Activated T-helper 17 cell treated with anti-CD3 and anti-CD28 coated beads, Interleukin-2, amount 50 U/mL, for 72 hours (primary cell): ENCODE results near the gene TPGS2. TPM values are rescaled to one million over a fixed set of nuclear protein-coding genes. Genes with fewer than 3 reads are reported as not detected.

ENCODE experiments used
- ATAC-seq: fragments of 150-1000 bp; cut with Tn5 transposase; replicated peaks from 2 replicates; pipeline ENCODE4 v1.10.0; 2021; ENCODE audit warnings: mild to moderate bottlenecking, moderate library complexity
- H3K27ac Mint-ChIP-seq: one replicate; pipeline ENCODE4 v1.8.0; 2022; ENCODE audit warnings: mixed read lengths
- H3K27me3 Mint-ChIP-seq: one replicate; pipeline ENCODE4 v1.8.0; 2022; ENCODE audit warnings: mixed read lengths
- H3K36me3 Mint-ChIP-seq: one replicate; pipeline ENCODE4 v1.8.0; 2022; ENCODE audit warnings: low read depth, mild to moderate bottlenecking, mixed read lengths
- H3K4me1 Mint-ChIP-seq: one replicate; pipeline ENCODE4 v1.8.0; 2022; ENCODE audit warnings: mixed read lengths
- H3K4me3 Mint-ChIP-seq: one replicate; pipeline ENCODE4 v1.8.0; 2022; ENCODE audit warnings: mild to moderate bottlenecking, mixed read lengths
- H3K9me3 Mint-ChIP-seq: one replicate; pipeline ENCODE4 v1.8.0; 2022; ENCODE audit warnings: mixed read lengths
- total RNA-seq, 2 donors: library from RNA; stranded (reverse); gene quantifications; one replicate each; pipeline ENCODE4 v1.2.3, GENCODE V29; 2022

Gene TPGS2
- total RNA-seq, 2 donors from 2014 or later, result 53.9 to 100 TPM

DNA sequence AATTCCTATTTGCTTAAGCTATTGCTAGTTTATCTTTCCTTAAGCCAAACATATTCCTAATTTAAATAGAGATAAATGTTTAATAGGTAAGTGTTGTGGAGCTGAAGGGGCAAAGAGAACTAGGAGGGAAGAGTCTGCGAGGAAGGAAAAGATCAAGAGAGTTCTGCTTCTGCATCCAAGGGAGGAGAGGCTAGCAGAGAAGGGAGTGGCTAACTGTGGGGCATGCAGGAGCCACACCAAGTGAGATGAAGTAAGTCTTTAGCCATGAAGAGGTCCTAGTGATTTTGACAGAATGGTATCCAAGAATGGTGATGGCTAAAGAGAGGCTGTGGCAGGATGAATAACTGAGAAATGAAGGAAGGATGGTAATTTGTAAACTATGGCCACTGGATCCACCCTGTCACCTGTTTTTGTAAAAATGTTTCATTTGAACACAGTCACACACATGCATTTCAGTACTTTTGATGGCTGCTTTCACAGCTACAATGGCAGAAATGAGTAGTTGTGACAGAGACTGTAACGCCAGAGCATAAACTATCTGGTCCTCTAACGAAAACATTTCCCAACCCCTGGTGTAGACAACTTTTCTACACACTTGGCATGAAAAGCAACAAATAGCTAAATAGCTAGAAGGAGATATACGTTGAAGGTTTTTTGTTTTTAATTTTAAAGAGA lies 15.6 kb downstream of the TPGS2 start:
- H3K4me3 Mint-ChIP-seq, result no peak overlapping the region
- ATAC-seq, result peak; percentile 35
- H3K27ac Mint-ChIP-seq, result peak overlapping the region; percentile 60

DNA sequence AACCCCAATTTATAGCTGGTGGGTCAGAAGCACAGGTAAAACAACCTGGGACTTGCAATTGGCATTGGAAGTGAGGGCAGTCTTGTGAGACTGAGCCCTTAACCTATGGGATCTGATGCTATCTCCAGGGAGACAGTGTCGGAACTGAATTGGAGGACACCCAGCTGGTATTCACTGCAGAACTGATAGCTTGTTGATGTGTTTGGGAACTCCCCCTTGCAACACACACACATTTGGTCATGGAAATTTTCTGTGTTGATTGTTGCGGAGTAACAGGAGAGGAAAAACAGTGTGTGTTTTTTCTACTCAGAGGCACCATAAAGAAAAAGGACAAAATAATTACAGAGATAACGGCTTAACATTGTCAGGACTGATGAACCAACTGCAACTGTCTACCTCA lies 16.1 kb downstream of the TPGS2 start:
- Mint-ChIP-seq H3K27me3 (no peaks in the 10 kb centered on the region), H3K36me3 (peaks cover 57% of the 10 kb centered on the region), H3K9me3 (no peaks in the 10 kb centered on the region), H3K27ac (peak overlapping the region; percentile 60), H3K4me1 (peaks cover 4% of the 10 kb centered on the region), H3K4me3 (no peak overlapping the region)
- ATAC-seq, result no peak

More for the DNA sequence above, 15.6 kb downstream of the TPGS2 start:
- Mint-ChIP-seq H3K4me1 (peaks cover 4% of the 10 kb centered on the region), H3K9me3 (no peaks in the 10 kb centered on the region), H3K36me3 (peaks cover 57% of the 10 kb centered on the region), H3K27me3 (no peaks in the 10 kb centered on the region)

DNA sequence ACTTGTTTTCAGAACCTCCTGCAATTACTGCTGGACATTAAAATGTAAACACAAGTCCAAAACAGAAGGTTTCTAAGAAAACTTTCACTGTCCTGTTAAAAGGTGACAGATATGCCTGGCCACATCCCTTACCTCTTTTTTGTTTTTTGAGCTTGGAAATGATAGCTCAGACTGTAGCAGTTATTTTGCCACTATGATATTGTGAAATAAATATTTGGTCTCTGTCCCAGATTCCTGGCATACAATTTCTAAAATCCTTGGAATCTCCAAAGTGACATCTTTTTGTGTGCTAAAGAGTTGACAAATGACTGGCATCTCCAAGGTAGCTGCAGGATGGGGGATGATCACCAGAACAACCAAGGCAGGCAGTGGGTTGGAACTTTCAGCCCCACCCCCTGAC lies 16.8 kb downstream of the TPGS2 start:
- H3K27me3 Mint-ChIP-seq, result no peaks in the 10 kb centered on the region

GRCh38 chr18:36811430-36811829 lies 17.4 kb downstream of the TPGS2 start:
- Mint-ChIP-seq H3K27me3 (no peaks in the 10 kb centered on the region), H3K4me3 (no peak overlapping the region), H3K27ac (no peak overlapping the region), H3K36me3 (peaks cover 56% of the 10 kb centered on the region), H3K9me3 (no peaks in the 10 kb centered on the region), H3K4me1 (peaks cover 4% of the 10 kb centered on the region)
- ATAC-seq, result no peak

More for the DNA sequence above, 16.8 kb downstream of the TPGS2 start:
- Mint-ChIP-seq H3K27ac (no peak overlapping the region), H3K4me3 (no peak overlapping the region), H3K4me1 (peaks cover 4% of the 10 kb centered on the region), H3K36me3 (peaks cover 57% of the 10 kb centered on the region), H3K9me3 (no peaks in the 10 kb centered on the region)
- no peak for ATAC-seq

DNA sequence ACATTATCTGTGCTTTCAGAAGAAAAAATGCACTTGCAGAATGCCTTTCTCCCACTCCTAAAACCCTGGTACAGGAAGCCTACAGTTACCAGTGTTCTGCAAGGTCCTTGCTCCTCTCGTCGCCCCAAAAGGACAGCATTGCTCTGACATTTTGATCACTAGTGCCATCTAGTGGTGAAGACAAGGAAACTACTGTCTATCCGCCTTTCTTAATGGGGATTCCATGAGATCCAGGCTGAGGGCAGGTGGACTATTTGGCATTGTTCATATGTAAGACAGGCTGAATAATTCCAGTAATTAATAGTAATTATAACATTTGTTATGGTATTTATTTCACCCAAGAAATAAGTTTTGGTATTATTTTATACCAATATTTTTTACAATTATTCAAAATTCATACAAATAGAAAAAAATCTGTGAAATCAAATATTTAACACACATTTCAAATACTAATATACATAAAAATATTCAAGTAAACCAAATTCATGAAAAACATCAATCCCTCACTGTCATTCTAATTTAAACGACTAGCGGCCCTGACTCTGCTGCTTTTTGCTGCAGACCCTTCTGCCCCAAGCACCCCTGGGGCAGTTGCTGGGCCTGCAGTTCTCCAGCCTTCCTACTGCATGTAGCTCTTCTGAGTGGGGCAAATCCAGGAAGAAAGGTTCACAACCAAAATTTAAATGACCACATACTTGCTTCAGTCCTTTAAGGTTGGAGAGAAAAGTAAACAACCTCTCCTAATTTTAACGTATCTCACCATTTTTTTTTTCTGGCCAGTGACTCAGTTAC lies 19.0 kb downstream of the TPGS2 start:
- H3K9me3 Mint-ChIP-seq, result no peaks in the 10 kb centered on the region
- peaks cover 4% of the 10 kb centered on the region for H3K4me1 Mint-ChIP-seq
- no peaks in the 10 kb centered on the region for H3K27me3 Mint-ChIP-seq
- peaks cover 56% of the 10 kb centered on the region for H3K36me3 Mint-ChIP-seq
- H3K27ac Mint-ChIP-seq, result no peak overlapping the region
- no peak overlapping the region for H3K4me3 Mint-ChIP-seq
- peak; percentile 83 for ATAC-seq

DNA sequence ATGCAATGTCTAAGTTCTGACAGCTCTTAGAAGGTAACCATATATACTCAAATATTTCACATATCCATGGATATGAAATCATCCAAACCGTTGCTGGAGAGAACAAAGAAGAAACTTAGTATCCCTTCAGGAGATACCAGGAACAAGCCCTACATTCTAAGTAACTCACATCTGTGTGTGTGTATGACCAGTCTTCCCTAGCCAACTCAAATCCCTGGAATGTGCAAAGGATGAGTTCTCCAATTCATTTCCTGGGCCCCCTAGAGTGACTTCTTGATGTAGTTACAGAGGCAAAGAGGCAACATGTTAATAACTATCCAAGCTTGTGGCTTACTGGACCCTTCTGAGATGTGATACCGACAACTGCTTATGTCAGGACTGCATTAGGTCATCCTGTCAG lies 20.1 kb downstream of the TPGS2 start:
- Mint-ChIP-seq H3K4me3 (no peak overlapping the region), H3K27ac (no peak overlapping the region), H3K4me1 (peaks cover 4% of the 10 kb centered on the region), H3K36me3 (peaks cover 58% of the 10 kb centered on the region), H3K9me3 (no peaks in the 10 kb centered on the region), H3K27me3 (no peaks in the 10 kb centered on the region)
- no peak for ATAC-seq

DNA sequence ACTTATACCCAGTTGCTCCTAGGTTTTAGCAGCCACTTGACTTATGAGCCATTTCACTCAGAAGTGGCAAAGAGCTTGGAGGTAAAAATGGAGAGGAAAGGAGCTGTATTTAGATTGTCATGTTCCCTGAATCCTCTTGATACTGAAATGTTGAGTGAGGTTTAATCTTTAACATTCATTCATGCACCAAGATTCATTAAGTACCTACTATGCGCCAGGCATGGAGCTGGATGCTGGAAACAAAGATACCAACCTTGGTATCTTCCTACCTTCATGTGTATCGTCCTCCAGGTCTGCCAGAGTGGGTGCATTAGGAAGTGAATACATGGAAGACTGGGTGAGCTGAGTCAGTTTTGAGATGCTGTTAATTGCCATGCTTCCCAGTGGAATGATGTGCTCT lies 23.7 kb downstream of the TPGS2 start:
- peaks cover 79% of the 10 kb centered on the region for H3K36me3 Mint-ChIP-seq
- H3K27ac Mint-ChIP-seq, result no peak overlapping the region
- no peaks in the 10 kb centered on the region for H3K4me1 Mint-ChIP-seq
- H3K4me3 Mint-ChIP-seq, result no peak overlapping the region
- H3K27me3 Mint-ChIP-seq, result no peaks in the 10 kb centered on the region
- no peak for ATAC-seq
- no peaks in the 10 kb centered on the region for H3K9me3 Mint-ChIP-seq

- Mint-ChIP-seq H3K9me3 (no peaks in the 10 kb centered on the region), H3K27me3 (no peaks in the 10 kb centered on the region), H3K36me3 (peaks cover 95% of the 10 kb centered on the region), H3K27ac (peak overlapping the region; percentile 6), H3K4me1 (no peaks in the 10 kb centered on the region), H3K4me3 (no peak overlapping the region)
- no peak for ATAC-seq
Observed at GRCh38 chr18:36798738-36799473, 29.9 kb downstream of the TPGS2 start.

- no peak overlapping the region for H3K27ac Mint-ChIP-seq
- peaks cover 4% of the 10 kb centered on the region for H3K4me1 Mint-ChIP-seq
- ATAC-seq, result no peak
- no peaks in the 10 kb centered on the region for H3K27me3 Mint-ChIP-seq
- H3K36me3 Mint-ChIP-seq, result peaks cover 80% of the 10 kb centered on the region
- no peak overlapping the region for H3K4me3 Mint-ChIP-seq
- peaks cover 3% of the 10 kb centered on the region for H3K9me3 Mint-ChIP-seq
Observed at GRCh38 chr18:36792634-36793283, 36.0 kb downstream of the TPGS2 start.

DNA sequence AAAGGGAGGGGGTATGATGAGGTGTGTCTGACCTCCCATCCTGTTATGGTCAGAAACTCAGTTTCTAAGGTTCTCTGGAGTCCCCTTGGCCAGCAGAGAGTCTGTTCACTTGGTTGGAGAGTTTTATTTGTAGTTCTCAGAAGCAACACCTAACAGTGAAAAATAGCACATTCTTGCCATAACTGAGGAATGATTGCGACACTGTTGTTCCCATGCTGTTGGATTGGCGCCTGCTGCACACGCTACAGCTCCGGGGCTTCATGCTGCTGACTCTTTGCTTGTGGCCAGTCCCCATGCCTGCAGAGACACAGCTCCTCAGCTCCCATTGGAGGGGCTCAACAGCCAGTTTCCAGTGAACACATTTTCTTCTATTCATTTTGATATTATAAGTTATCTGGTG lies 42.1 kb downstream of the TPGS2 start:
- H3K36me3 Mint-ChIP-seq, result peaks cover 43% of the 10 kb centered on the region
- no peak overlapping the region for H3K27ac Mint-ChIP-seq
- H3K4me1 Mint-ChIP-seq, result peaks cover 4% of the 10 kb centered on the region
- H3K9me3 Mint-ChIP-seq, result peaks cover 3% of the 10 kb centered on the region
- no peak for ATAC-seq
- H3K4me3 Mint-ChIP-seq, result no peak overlapping the region
- H3K27me3 Mint-ChIP-seq, result no peaks in the 10 kb centered on the region

DNA sequence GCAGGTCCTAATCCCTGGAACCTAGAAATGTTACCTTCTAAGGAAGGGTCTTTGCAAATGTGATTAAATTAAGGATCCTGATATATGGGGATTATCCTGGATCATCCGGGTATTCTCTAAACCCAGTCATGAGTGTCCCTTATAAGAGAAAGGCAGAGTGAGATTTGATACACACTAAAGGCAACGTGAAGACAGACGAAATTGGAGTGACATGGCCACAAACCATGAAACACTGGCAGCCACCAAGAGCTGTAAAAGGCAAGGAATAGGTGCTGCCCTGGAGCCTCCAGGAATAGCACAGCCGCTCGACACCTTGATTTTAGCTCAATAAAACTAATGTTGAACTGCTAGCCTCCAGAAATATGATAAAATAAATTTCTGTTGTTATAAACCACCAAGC lies 45.0 kb downstream of the TPGS2 start:
- no peak overlapping the region for H3K4me3 Mint-ChIP-seq
- no peaks in the 10 kb centered on the region for H3K27me3 Mint-ChIP-seq
- H3K4me1 Mint-ChIP-seq, result no peaks in the 10 kb centered on the region
- no peaks in the 10 kb centered on the region for H3K9me3 Mint-ChIP-seq
- no peak overlapping the region for H3K27ac Mint-ChIP-seq
- ATAC-seq, result no peak
- H3K36me3 Mint-ChIP-seq, result peaks cover 22% of the 10 kb centered on the region

GRCh38 chr18:36782710-36783109 lies 46.1 kb downstream of the TPGS2 start:
- Mint-ChIP-seq H3K27ac (peak overlapping the region; percentile 36), H3K9me3 (no peaks in the 10 kb centered on the region), H3K4me1 (no peaks in the 10 kb centered on the region), H3K36me3 (peaks cover 22% of the 10 kb centered on the region), H3K27me3 (no peaks in the 10 kb centered on the region), H3K4me3 (no peak overlapping the region)
- ATAC-seq, result no peak

- H3K27ac Mint-ChIP-seq, result no peak overlapping the region
- H3K27me3 Mint-ChIP-seq, result no peaks in the 10 kb centered on the region
- H3K4me3 Mint-ChIP-seq, result no peak overlapping the region
- H3K4me1 Mint-ChIP-seq, result no peaks in the 10 kb centered on the region
- no peak for ATAC-seq
- no peaks in the 10 kb centered on the region for H3K9me3 Mint-ChIP-seq
- peaks cover 14% of the 10 kb centered on the region for H3K36me3 Mint-ChIP-seq
Observed at GRCh38 chr18:36780748-36781147, 48.1 kb downstream of the TPGS2 start.

DNA sequence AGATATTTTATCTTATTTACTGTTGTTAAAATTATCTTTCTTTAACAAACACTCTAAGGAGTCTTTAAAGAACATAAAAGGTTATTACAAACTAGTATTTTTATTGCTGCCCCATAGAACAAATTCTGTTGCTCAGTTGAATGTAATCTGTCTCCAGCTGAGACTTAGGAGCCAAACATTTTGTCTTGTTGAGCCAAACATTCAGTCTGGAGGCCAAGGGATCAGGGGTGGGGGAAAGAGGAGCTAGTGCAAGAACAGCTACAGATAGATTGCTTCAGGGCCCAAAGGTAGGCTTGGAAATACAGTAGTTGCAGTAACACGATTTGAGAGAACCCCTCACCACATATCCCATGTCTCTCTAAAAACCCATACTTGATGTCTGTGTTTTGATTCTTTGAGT lies 51.2 kb downstream of the TPGS2 start:
- Mint-ChIP-seq H3K4me1 (no peaks in the 10 kb centered on the region), H3K9me3 (no peaks in the 10 kb centered on the region), H3K36me3 (peaks cover 10% of the 10 kb centered on the region), H3K27ac (no peak overlapping the region), H3K27me3 (no peaks in the 10 kb centered on the region), H3K4me3 (no peak overlapping the region)
- ATAC-seq, result no peak
